HUES6 (cell line): ENCODE data around the gene KRTAP10-8.
"Not testable (repeated sequence)": the region's sequence is repeated elsewhere in the genome, so short reads cannot be mapped to it uniquely, and the experiment has no call there.

Experiments used
- H3K27ac ChIP-seq: 2 replicates; pipeline ENCODE4 v1.7.0; 2013; ENCODE audit warnings: low read depth, mild to moderate bottlenecking, low read length, inconsistent platforms
- H3K27me3 ChIP-seq: 2 replicates; pipeline ENCODE4 v1.6.1; 2013; ENCODE audit warnings: low read length; ENCODE audit not compliant: control insufficient read depth, insufficient read depth
- H3K36me3 ChIP-seq: 2 replicates; pipeline ENCODE4 v1.6.1; 2013; ENCODE audit warnings: low read length; ENCODE audit not compliant: control insufficient read depth, insufficient read depth
- H3K4me1 ChIP-seq: 2 replicates; pipeline ENCODE4 v1.6.1; 2013; ENCODE audit warnings: low read length; ENCODE audit not compliant: control insufficient read depth, insufficient read depth
- H3K4me3 ChIP-seq: 2 replicates; pipeline ENCODE4 v1.5.1; 2013; ENCODE audit warnings: low read depth, low read length
- H3K9ac ChIP-seq: one replicate; pipeline ENCODE4 v1.6.1; 2013; ENCODE audit warnings: mild to moderate bottlenecking, low read length
- H3K9me3 ChIP-seq: 2 replicates; pipeline ENCODE4 v1.6.1; 2013; ENCODE audit warnings: low read depth, low read length; ENCODE audit not compliant: control insufficient read depth, insufficient read depth

Gene KRTAP10-8

DNA sequence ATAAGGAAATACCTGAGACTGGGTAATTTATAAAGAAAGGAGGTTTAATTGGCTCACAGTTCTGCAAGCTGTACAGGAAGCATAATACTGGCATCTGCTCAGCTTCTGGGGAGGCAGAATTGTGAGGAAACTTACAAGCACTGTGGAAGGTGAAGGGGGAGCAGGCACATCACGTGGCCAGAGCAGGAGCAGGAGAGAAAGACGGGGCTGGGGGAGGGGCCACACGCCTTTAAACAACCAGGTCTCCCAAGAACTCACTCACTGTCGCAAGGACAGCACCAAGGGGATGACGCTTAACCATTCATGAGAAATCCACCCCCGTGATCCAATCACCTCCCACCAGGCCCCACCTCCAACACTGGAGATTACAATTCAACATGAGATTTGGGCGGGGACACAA, 49.7 kb downstream of the KRTAP10-8 start:
- H3K4me1 ChIP-seq = peaks cover 16% of the 10 kb centered on the region

More for the DNA sequence above, 49.7 kb downstream of the KRTAP10-8 start:
- H3K27me3 ChIP-seq, H3K4me3 ChIP-seq, H3K9ac ChIP-seq, H3K27ac ChIP-seq, H3K36me3 ChIP-seq: not testable (repeated sequence)
- peaks cover 14% of the 10 kb centered on the region; the same call in 1 of the 2 replicates for H3K9me3 ChIP-seq
